ENCODE results near the gene ARHGAP45. TPM values are rescaled to one million over a fixed set of nuclear protein-coding genes. Genes with fewer than 3 reads are reported as not detected.
"Not testable (repeated sequence)": the region's sequence is repeated elsewhere in the genome, so short reads cannot be mapped to it uniquely, and the experiment has no call there.

ARHGAP45 gene
- total and polyA plus RNA-seq, 2 donors from 2014 or later: 11.8 to 50.0 TPM

DNA sequence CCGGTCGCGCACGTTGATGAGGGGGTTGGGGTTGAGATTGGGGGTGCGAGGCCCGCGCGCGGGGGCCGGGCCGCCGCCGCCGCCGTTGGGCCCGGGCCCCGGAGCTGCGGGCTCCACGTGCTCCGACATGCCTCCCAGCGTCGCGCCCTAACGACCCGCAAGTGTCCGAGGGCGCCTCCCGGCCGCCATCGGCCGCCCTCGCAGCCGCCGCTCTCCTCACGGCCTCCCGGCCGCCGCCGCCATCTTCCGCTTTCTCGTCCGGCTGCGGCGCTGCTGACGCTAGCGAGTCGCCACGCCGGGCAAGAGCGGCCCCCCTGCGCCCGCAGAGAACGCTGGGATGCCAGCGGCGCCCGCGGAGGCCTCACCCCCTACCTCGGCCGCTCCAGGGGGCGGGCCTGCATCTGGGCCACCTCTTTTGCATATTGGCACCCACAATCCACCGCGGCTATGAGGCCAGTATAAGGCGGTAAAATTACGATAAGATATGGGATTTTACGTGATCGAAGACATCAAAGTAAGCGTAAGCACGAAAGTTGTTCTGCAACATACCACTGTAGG lies 46.0 kb upstream of the ARHGAP45 start, which contains the start of gene TMEM259:
Gene TMEM259, minus strand, starts transcription at position 256 of the 558 bp plus-strand sequence. Its CDS starts 127 bp downstream, at position 129.
- H3K9ac ChIP-seq (ENCODE audit: low read length in 3 of 3): peak within 1 kb of the TSS; percentile 56 to 84 (median 78)
- H3K36me3 ChIP-seq (ENCODE audit: control insufficient read depth in 2 of 3, insufficient read depth in 3 of 3, low read length in 3 of 3): no peaks in the 10 kb centered on the region
- H3K27ac ChIP-seq (ENCODE audit: low read depth in 2 of 2, low read length in 2 of 2): peak within 1 kb of the TSS; percentile 91 to 98
- TF ChIP-seq, protein P1, sequence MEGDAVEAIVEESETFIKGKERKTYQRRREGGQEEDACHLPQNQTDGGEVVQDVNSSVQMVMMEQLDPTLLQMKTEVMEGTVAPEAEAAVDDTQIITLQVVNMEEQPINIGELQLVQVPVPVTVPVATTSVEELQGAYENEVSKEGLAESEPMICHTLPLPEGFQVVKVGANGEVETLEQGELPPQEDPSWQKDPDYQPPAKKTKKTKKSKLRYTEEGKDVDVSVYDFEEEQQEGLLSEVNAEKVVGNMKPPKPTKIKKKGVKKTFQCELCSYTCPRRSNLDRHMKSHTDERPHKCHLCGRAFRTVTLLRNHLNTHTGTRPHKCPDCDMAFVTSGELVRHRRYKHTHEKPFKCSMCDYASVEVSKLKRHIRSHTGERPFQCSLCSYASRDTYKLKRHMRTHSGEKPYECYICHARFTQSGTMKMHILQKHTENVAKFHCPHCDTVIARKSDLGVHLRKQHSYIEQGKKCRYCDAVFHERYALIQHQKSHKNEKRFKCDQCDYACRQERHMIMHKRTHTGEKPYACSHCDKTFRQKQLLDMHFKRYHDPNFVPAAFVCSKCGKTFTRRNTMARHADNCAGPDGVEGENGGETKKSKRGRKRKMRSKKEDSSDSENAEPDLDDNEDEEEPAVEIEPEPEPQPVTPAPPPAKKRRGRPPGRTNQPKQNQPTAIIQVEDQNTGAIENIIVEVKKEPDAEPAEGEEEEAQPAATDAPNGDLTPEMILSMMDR (IDR thresholded peaks at IDR 0.05; ENCODE audit: borderline replicate concordance, extremely low read depth, insufficient read depth): no peak
- DNase-seq: peak; percentile 97 to 99 (median 99)
- peak within 1 kb of the TSS; percentile 80 to 84 (median 82) for H3K4me3 ChIP-seq (ENCODE audit: low read length in 3 of 3)
- H3K9me3 ChIP-seq (ENCODE audit: control insufficient read depth in 2 of 3, insufficient read depth in 1 of 3, low read length in 3 of 3): no peaks in the 10 kb centered on the region
- FAIRE-seq: no peak
- peaks cover 0 to 39% (median 8%) of the 10 kb centered on the region in 3 donors for H3K4me1 ChIP-seq (ENCODE audit: control insufficient read depth in 2 of 3, insufficient read depth in 2 of 3, low read depth in 1 of 3, low read length in 3 of 3)
- intact Hi-C loops (cut with DNase I): no loop called here
- H3K27me3 ChIP-seq (ENCODE audit: control insufficient read depth, insufficient read depth, low read length): no peaks in the 10 kb centered on the region

DNA sequence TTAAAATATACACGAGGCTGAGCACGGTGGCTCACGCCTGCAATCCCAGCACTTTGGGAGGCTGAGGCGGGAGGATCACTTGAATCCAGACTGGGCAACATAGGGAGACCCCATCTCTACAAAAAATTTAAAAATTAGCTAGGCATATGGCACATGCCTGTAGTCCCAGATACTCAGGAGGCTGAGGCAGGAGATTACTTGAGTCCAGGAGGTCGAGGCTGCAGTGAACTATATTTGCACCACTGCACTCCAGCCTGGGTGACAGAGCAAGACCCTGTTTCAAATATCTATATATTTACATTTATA lies 43.1 kb upstream of the ARHGAP45 start:
- H3K4me3 ChIP-seq (ENCODE audit: low read length in 3 of 3); intact Hi-C loops (cut with DNase I); H3K27ac ChIP-seq (ENCODE audit: low read depth in 2 of 2, low read length in 2 of 2); H3K9ac ChIP-seq (ENCODE audit: low read length in 3 of 3); FAIRE-seq; H3K9me3 ChIP-seq (ENCODE audit: control insufficient read depth in 2 of 3, insufficient read depth in 1 of 3, low read length in 3 of 3); H3K27me3 ChIP-seq (ENCODE audit: control insufficient read depth, insufficient read depth, low read length); H3K36me3 ChIP-seq (ENCODE audit: control insufficient read depth in 2 of 3, insufficient read depth in 3 of 3, low read length in 3 of 3); DNase-seq: not testable (repeated sequence)
- H3K4me1 ChIP-seq (ENCODE audit: control insufficient read depth in 2 of 3, insufficient read depth in 2 of 3, low read depth in 1 of 3, low read length in 3 of 3): peaks cover 0 to 20% (median 8%) of the 10 kb centered on the region in 3 donors

DNA sequence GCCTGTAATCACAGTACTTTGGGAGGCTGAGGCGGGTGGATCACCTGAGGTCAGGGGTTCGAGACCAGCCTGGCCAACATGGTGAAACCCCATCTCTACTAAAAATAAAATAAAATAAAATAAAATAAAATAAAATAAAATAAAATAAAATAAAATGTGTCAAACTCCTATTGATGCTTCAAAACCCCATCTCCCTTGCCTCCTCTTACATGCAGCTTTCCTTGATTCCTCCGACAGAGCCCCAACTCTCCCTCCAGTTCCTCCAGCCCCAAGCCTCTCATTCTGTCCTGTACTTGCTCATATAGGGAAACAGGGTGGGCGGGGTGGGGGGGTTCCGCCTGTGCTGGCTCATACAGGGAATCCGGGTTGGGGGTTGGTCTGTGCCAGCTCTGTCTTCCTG lies 41.9 kb upstream of the ARHGAP45 start:
- FAIRE-seq; intact Hi-C loops (cut with DNase I): not testable (repeated sequence)

DNA sequence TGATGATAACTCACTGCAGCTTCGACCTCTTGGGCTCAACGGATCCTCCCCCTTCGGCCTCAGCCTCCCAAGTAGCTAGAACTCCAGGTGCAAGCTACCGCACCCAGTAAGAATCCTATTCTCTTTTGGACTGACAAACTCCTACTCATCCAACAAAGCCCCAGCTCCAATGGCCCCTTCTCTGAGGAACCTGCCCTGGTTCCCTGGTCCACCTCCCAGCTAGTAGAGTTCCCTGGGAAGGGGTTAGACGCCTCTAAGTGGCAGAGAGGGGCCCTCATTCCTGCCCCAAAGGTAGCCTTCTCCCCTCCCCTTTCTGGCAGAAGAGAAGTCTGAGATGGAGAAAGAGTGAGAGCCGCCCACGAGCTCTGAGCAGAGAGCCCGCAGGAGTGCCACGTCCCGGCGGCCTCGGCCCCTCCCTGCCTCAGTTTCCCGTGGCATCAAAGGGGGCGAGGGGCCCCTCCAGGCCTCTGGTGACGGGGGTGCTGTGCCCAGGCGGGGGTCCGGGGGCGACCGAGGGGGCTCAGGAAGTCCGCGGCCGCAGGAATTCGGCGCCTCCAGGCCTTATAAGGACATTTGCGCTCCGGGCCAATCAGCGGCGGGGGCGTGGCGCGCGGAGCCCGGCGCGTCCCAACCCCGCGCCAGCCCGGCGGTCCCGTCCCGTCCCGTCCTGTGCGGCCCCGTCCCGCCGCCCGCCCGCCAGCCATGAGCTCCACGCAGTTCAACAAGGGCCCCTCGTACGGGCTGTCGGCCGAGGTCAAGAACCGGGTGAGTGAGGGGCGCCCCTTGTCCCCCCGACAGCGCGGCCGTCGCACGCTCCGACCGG lies 40.8 kb upstream of the ARHGAP45 start, which contains the start of gene CNN2:
Gene CNN2, plus strand, starts transcription at position 649 of the 823 bp plus-strand sequence. Its CDS starts 54 bp downstream, at position 703.
- Histone ChIP-seq H3K27ac (ENCODE audit: low read depth in 2 of 2, low read length in 2 of 2) (peak within 1 kb of the TSS; percentile 95 to 96), H3K4me3 (ENCODE audit: low read length in 3 of 3) (peak within 1 kb of the TSS; percentile 58 to 84 (median 69)), H3K36me3 (ENCODE audit: control insufficient read depth in 2 of 3, insufficient read depth in 3 of 3, low read length in 3 of 3) (no peaks in the 10 kb centered on the region), H3K9me3 (ENCODE audit: control insufficient read depth in 2 of 3, insufficient read depth in 1 of 3, low read length in 3 of 3) (no peaks in the 10 kb centered on the region), H3K27me3 (ENCODE audit: control insufficient read depth, insufficient read depth, low read length) (no peaks in the 10 kb centered on the region), H3K9ac (ENCODE audit: low read length in 3 of 3) (peak within 1 kb of the TSS; percentile 40 to 91 (median 48)), H3K4me1 (ENCODE audit: control insufficient read depth in 2 of 3, insufficient read depth in 2 of 3, low read depth in 1 of 3, low read length in 3 of 3) (peaks cover 0 to 8% (median 0%) of the 10 kb centered on the region in 3 donors)
- no peak for FAIRE-seq
- TF ChIP-seq, protein P1 (IDR thresholded peaks at IDR 0.05; ENCODE audit: borderline replicate concordance, extremely low read depth, insufficient read depth): no peak
- peak; percentile 84 to 95 (median 91) for DNase-seq
- intact Hi-C loops (cut with DNase I): no loop called here

More for the DNA sequence above, 41.9 kb upstream of the ARHGAP45 start:
- DNase-seq; H3K27me3 ChIP-seq (ENCODE audit: control insufficient read depth, insufficient read depth, low read length); H3K27ac ChIP-seq (ENCODE audit: low read depth in 2 of 2, low read length in 2 of 2); H3K9me3 ChIP-seq (ENCODE audit: control insufficient read depth in 2 of 3, insufficient read depth in 1 of 3, low read length in 3 of 3); H3K36me3 ChIP-seq (ENCODE audit: control insufficient read depth in 2 of 3, insufficient read depth in 3 of 3, low read length in 3 of 3); H3K9ac ChIP-seq (ENCODE audit: low read length in 3 of 3); H3K4me3 ChIP-seq (ENCODE audit: low read length in 3 of 3): not testable (repeated sequence)
- peaks cover 0 to 10% (median 0%) of the 10 kb centered on the region in 3 donors for H3K4me1 ChIP-seq (ENCODE audit: control insufficient read depth in 2 of 3, insufficient read depth in 2 of 3, low read depth in 1 of 3, low read length in 3 of 3)

All from kidney (tissue), 14 donors.